ENCODE data around the gene HSDL1. TPM values are rescaled to one million over a fixed set of nuclear protein-coding genes. Genes with fewer than 3 reads are reported as not detected.

HSDL1 gene
- total and polyA plus RNA-seq, 2 of the 8 experiments (the other 6 are each of a cell fraction or from before 2014, with no cell fraction given): 25.0 to 55.7 TPM

GRCh38 chr16:84124257-84125073 is 20.5 kb downstream of the HSDL1 start (continued):
- no peak for TF ChIP-seq SUZ12 (IDR thresholded peaks at IDR 0.05; ENCODE audit: low read length)
- no peak for TF ChIP-seq RFX5 (IDR thresholded peaks at IDR 0.05; ENCODE audit: borderline replicate concordance, low read depth, low read length)
- TF ChIP-seq SRF (IDR thresholded peaks at IDR 0.05; ENCODE audit: low read depth, low read length): no peak
- TF ChIP-seq SAP30 (IDR thresholded peaks at IDR 0.05; ENCODE audit: insufficient read depth, insufficient replicate concordance, low read length): no peak
